Activated naive CD4-positive, alpha-beta T cell (primary cell): ENCODE measurements around the gene TIMM8A.

Experiments used
- DNase-seq, 4 experiments: peaks; one replicate each; lab custom pipeline; 2025; lab: John Stamatoyannopoulos, UW

Gene TIMM8A

GRCh38 chrX:101348452-101349192 is at the start of gene TIMM8A:
Gene TIMM8A, minus strand, starts transcription at chrX:101348742. Its CDS starts 78 bp downstream, at chrX:101348664.
- DNase-seq, result peak; percentile 23 to 71 (median 34)

- no peak for DNase-seq
Observed at GRCh38 chrX:101397779-101398178, 49.2 kb upstream of the TIMM8A start.

GRCh38 chrX:101395789-101396188 is 47.2 kb upstream of the TIMM8A start:
- DNase-seq, result no peak

- no peak for DNase-seq
Observed at GRCh38 chrX:101394372-101394771, 45.8 kb upstream of the TIMM8A start.

- DNase-seq, result no peak
Observed at GRCh38 chrX:101393530-101394305, 45.2 kb upstream of the TIMM8A start.

GRCh38 chrX:101391831-101392230 is 43.3 kb upstream of the TIMM8A start:
- DNase-seq, result no peak

- DNase-seq, result peak; percentile 51 to 68 (median 58)
Observed at GRCh38 chrX:101390664-101391525, 42.4 kb upstream of the TIMM8A start, which contains the start of gene RPL36A. Gene RPL36A, plus strand, starts transcription at chrX:101391011. Its CDS starts 33 bp downstream, at chrX:101391044.

- no peak for DNase-seq
Observed at GRCh38 chrX:101388604-101389003, 40.1 kb upstream of the TIMM8A start.

- DNase-seq, result no peak
Observed at GRCh38 chrX:101386542-101386885, 38.0 kb upstream of the TIMM8A start.

GRCh38 chrX:101385795-101386541 is 37.4 kb upstream of the TIMM8A start, which contains the start of gene BTK:
Gene BTK, minus strand, starts transcription at chrX:101386191. Its CDS starts 10,907 bp downstream, at chrX:101375284.
- no peak for DNase-seq

- DNase-seq, result no peak
Observed at GRCh38 chrX:101385026-101385684, 36.6 kb upstream of the TIMM8A start.

GRCh38 chrX:101383679-101384205 is 35.2 kb upstream of the TIMM8A start:
- no peak for DNase-seq

GRCh38 chrX:101377547-101377946 is 29.0 kb upstream of the TIMM8A start:
- DNase-seq, result no peak

GRCh38 chrX:101370888-101371504 is 22.5 kb upstream of the TIMM8A start:
- DNase-seq, result no peak

- DNase-seq, result no peak
Observed at GRCh38 chrX:101369687-101370086, 21.1 kb upstream of the TIMM8A start.

- DNase-seq, result no peak
Observed at GRCh38 chrX:101368800-101369199, 20.3 kb upstream of the TIMM8A start.

GRCh38 chrX:101365301-101365795 is 16.8 kb upstream of the TIMM8A start:
- DNase-seq, result no peak

GRCh38 chrX:101362757-101363156 is 14.2 kb upstream of the TIMM8A start:
- no peak for DNase-seq

- DNase-seq, result no peak
Observed at GRCh38 chrX:101362116-101362515, 13.6 kb upstream of the TIMM8A start.

GRCh38 chrX:101360390-101360789 is 11.8 kb upstream of the TIMM8A start:
- DNase-seq, result no peak
